H9 (cell line): ENCODE measurements around the gene TIMM13. TPM values are rescaled to one million over a fixed set of nuclear protein-coding genes. Genes with fewer than 3 reads are reported as not detected.

Experiments
- DNase-seq: peaks from one replicate; pipeline ENCODE4 v3.0.0-alpha.2; 2017
- H2AFZ ChIP-seq: one replicate; pipeline ENCODE4 v1.6.1; 2013; ENCODE audit warnings: mild to moderate bottlenecking, low read length, control low read depth, moderate library complexity
- H2AK5ac ChIP-seq: 2 replicates; pipeline ENCODE4 v1.6.1; 2013; ENCODE audit warnings: low read length, control low read depth, mixed read lengths; ENCODE audit not compliant: insufficient read length
- H2BK120ac ChIP-seq: one replicate; pipeline ENCODE4 v1.6.1; 2013; ENCODE audit warnings: low read depth, mild to moderate bottlenecking, low read length, control low read depth, inconsistent platforms; ENCODE audit not compliant: poor library complexity, severe bottlenecking
- H2BK12ac ChIP-seq: 2 replicates; pipeline ENCODE4 v1.6.1; 2013; ENCODE audit warnings: low read length, control low read depth, mixed read lengths, low read depth; ENCODE audit not compliant: insufficient read length
- H2BK15ac ChIP-seq: 2 replicates; pipeline ENCODE4 v1.6.1; 2013; ENCODE audit warnings: low read depth, low read length, control low read depth
- H2BK20ac ChIP-seq: one replicate; pipeline ENCODE4 v1.6.1; 2013; ENCODE audit warnings: low read depth, mild to moderate bottlenecking, low read length, control low read depth, inconsistent platforms; ENCODE audit not compliant: poor library complexity, severe bottlenecking
- H2BK5ac ChIP-seq: 2 replicates; pipeline ENCODE4 v1.6.1; 2013; ENCODE audit warnings: low read length, control low read depth, mixed read lengths; ENCODE audit not compliant: insufficient read length
- H3K14ac ChIP-seq: 2 replicates; pipeline ENCODE4 v1.6.1; 2013; ENCODE audit warnings: low read length, control low read depth; ENCODE audit not compliant: insufficient read depth
- H3K18ac ChIP-seq: 2 replicates; pipeline ENCODE4 v1.6.1; 2013; ENCODE audit warnings: low read depth, mild to moderate bottlenecking, mixed read lengths, low read length, control low read depth; ENCODE audit not compliant: insufficient read length
- H3K23ac ChIP-seq: 2 replicates; pipeline ENCODE4 v1.6.1; 2013; ENCODE audit warnings: low read length, control low read depth, mixed read lengths, low read depth; ENCODE audit not compliant: insufficient read length
- H3K23me2 ChIP-seq: 2 replicates; pipeline ENCODE4 v1.6.1; 2013; ENCODE audit warnings: low read depth, mild to moderate bottlenecking, mixed read lengths, low read length, control low read depth; ENCODE audit not compliant: insufficient read length, poor library complexity, severe bottlenecking
- H3K27ac ChIP-seq: 2 replicates; pipeline ENCODE4 v1.5.1; 2013; ENCODE audit warnings: low read length, control low read depth, mixed read lengths, low read depth; ENCODE audit not compliant: insufficient read length
- H3K27me3 ChIP-seq: 2 replicates; pipeline ENCODE4 v1.6.1; 2013; ENCODE audit warnings: low read length, control low read depth, inconsistent platforms; ENCODE audit not compliant: insufficient read depth
- H3K4ac ChIP-seq: 2 replicates; pipeline ENCODE4 v1.6.1; 2013; ENCODE audit warnings: low read depth, mild to moderate bottlenecking, control low read depth, inconsistent platforms, low read length, moderate library complexity
- H3K4me1 ChIP-seq: 2 replicates; pipeline ENCODE4 v1.6.1; 2013; ENCODE audit warnings: low read length, control low read depth, inconsistent platforms; ENCODE audit not compliant: insufficient read depth
- H3K4me2 ChIP-seq: 2 replicates; pipeline ENCODE4 v1.6.1; 2013; ENCODE audit warnings: low read length, control low read depth, mixed read lengths; ENCODE audit not compliant: insufficient read length, insufficient read depth
- H3K56ac ChIP-seq: 2 replicates; pipeline ENCODE4 v1.6.1; 2013; ENCODE audit warnings: low read depth, mild to moderate bottlenecking, mixed read lengths, low read length, control low read depth; ENCODE audit not compliant: insufficient read length
- H3K79me1 ChIP-seq: 2 replicates; pipeline ENCODE4 v1.6.1; 2013; ENCODE audit warnings: low read depth, mild to moderate bottlenecking, moderate library complexity, low read length, control low read depth, inconsistent platforms; ENCODE audit not compliant: insufficient read depth, poor library complexity, severe bottlenecking
- H3K79me2 ChIP-seq: 2 replicates; pipeline ENCODE4 v1.6.1; 2013; ENCODE audit warnings: low read length, control low read depth, inconsistent platforms; ENCODE audit not compliant: insufficient read depth
- H3K9ac ChIP-seq: 2 replicates; pipeline ENCODE4 v1.6.1; 2013; ENCODE audit warnings: low read length, control low read depth, mixed read lengths; ENCODE audit not compliant: insufficient read length; ENCODE audit errors: extremely low read depth
- H3K9me3 ChIP-seq: one replicate; pipeline ENCODE4 v1.6.1; 2013; ENCODE audit warnings: low read depth, low read length, inconsistent platforms; ENCODE audit not compliant: control insufficient read depth
- H3T11ph ChIP-seq: one replicate; pipeline ENCODE4 v1.6.1; 2013; ENCODE audit warnings: mild to moderate bottlenecking, low read length, control low read depth, inconsistent platforms
- H4K20me1 ChIP-seq: one replicate; pipeline ENCODE4 v1.6.1; 2013; ENCODE audit not compliant: control insufficient read depth, insufficient read length, insufficient read depth
- H4K5ac ChIP-seq: 2 replicates; pipeline ENCODE4 v1.6.1; 2013; ENCODE audit warnings: low read depth, mild to moderate bottlenecking, mixed read lengths, low read length, control low read depth; ENCODE audit not compliant: insufficient read length
- H4K8ac ChIP-seq: replicated peaks from 2 replicates; pipeline ENCODE4 v1.6.1; 2013; ENCODE audit warnings: low read length, control low read depth, mixed read lengths, low read depth; ENCODE audit not compliant: insufficient read length
- H4K91ac ChIP-seq: 2 replicates; pipeline ENCODE4 v1.6.1; 2013; ENCODE audit warnings: low read depth, mild to moderate bottlenecking, moderate library complexity, mixed read lengths, low read length, control low read depth; ENCODE audit not compliant: insufficient read length
- H3K27ac Mint-ChIP-seq, 3 experiments: 2 replicates in 2 of 3; 3 replicates in 1 of 3; pipeline ENCODE4 v1.8.0; 2020 to 2021; ENCODE audit warnings: mixed read lengths in 3 of 3, mild to moderate bottlenecking in 1 of 3, moderate library complexity in 1 of 3
- H3K27me3 Mint-ChIP-seq: 2 replicates; pipeline ENCODE4 v1.8.0; 2021; ENCODE audit warnings: low read depth, mild to moderate bottlenecking, moderate library complexity, mixed read lengths
- H3K36me3 Mint-ChIP-seq, 3 experiments: 2 replicates in 2 of 3; 3 replicates in 1 of 3; pipeline ENCODE4 v1.8.0; 2020 to 2021; ENCODE audit warnings: low read depth in 3 of 3, mixed read lengths in 3 of 3; ENCODE audit not compliant: insufficient read depth in 1 of 3
- H3K4me1 Mint-ChIP-seq, 2 experiments: 2 replicates each; pipeline ENCODE4 v1.8.0; 2020; ENCODE audit warnings: mixed read lengths in 2 of 2
- H3K4me3 Mint-ChIP-seq, 2 experiments: 2 replicates in 1 of 2; 3 replicates in 1 of 2; pipeline ENCODE4 v1.8.0; 2020 to 2021; ENCODE audit warnings: mild to moderate bottlenecking in 2 of 2, mixed read lengths in 2 of 2, moderate library complexity in 1 of 2
- H3K9me3 Mint-ChIP-seq, 2 experiments: 2 replicates in 1 of 2; 3 replicates in 1 of 2; pipeline ENCODE4 v1.8.0; 2020; ENCODE audit warnings: mild to moderate bottlenecking in 2 of 2, mixed read lengths in 2 of 2, moderate library complexity in 1 of 2
- CTCF ChIP-seq: fragments of 200-600 bp; sonication (generic); conservative IDR thresholded peaks from 3 replicates; pipeline ENCODE4 v1.8.0; 2021; ENCODE audit warnings: antibody characterized with exemption, mild to moderate bottlenecking
- WGBS: extraction: QIAGEN DNeasy Blood & Tissue Kit; methylation state at CpG from one replicate; pipeline ENCODE4 v1.1.7; 2013; ENCODE audit warnings: missing lambda C conversion rate, low lambda C conversion rate, mixed read lengths; ENCODE audit not compliant: insufficient read length; ENCODE audit errors: extremely low coverage; 5-methylcytosine and 5-hydroxymethylcytosine counted together
- total RNA-seq: library from RNA; stranded (reverse); gene quantifications from 2 replicates; pipeline ENCODE4 v1.2.1, GENCODE V29; 2021

The TIMM13 gene
- total RNA-seq, 1 experiment from 2014 or later: 214 TPM

GRCh38 chr19:2412449-2412848 lies 14.9 kb downstream of the TIMM13 start:
- Histone ChIP-seq H3K14ac (no peak overlapping the region), H4K8ac (no peak overlapping the region), H3K4me2 (no peak overlapping the region), H3K27me3 (no peaks in the 10 kb centered on the region), H2BK20ac (no peak overlapping the region), H3K9me3 (no peaks in the 10 kb centered on the region), H2BK120ac (no peak overlapping the region), H3K18ac (no peak overlapping the region), H3K4me1 (no peaks in the 10 kb centered on the region), H2BK12ac (no peak overlapping the region), H2AFZ (no peak overlapping the region), H3K23ac (no peak overlapping the region), H2BK15ac (no peak overlapping the region), H3K79me1 (no peaks in the 10 kb centered on the region), H4K91ac (no peak overlapping the region), H2AK5ac (no peak overlapping the region), H3K9ac (no peak overlapping the region), H2BK5ac (no peak overlapping the region), H3K23me2 (no peaks in the 10 kb centered on the region), H3T11ph (no peak overlapping the region), H4K5ac (no peak overlapping the region), H4K20me1 (no peaks in the 10 kb centered on the region), H3K79me2 (no peaks in the 10 kb centered on the region), H3K4ac (no peak overlapping the region), H3K27ac (no peak overlapping the region), H3K56ac (no peak overlapping the region)
- 0 out of 4 replicates have a peak, but pooled peaks cover 0 to 4% of the 10 kb centered on the region in 2 experiments for H3K4me1 Mint-ChIP-seq
- no peak for TF ChIP-seq CTCF
- no CpG with 5 or more reads among the region's 2 CpGs for WGBS
- H3K27ac Mint-ChIP-seq: no peak overlapping the region
- peaks cover 1 to 10% of the 10 kb centered on the region in 2 experiments; a peak in 4 of 5 replicates for H3K9me3 Mint-ChIP-seq
- no peak overlapping the region for H3K4me3 Mint-ChIP-seq
- no peak for DNase-seq
- H3K27me3 Mint-ChIP-seq: peaks cover 42% of the 10 kb centered on the region
- H3K36me3 Mint-ChIP-seq: peaks cover 0 to 11% (median 1%) of the 10 kb centered on the region in 3 experiments; a peak in 6 of 7 replicates
